ENCODE data around the gene EVI5L. TPM values are rescaled to one million over a fixed set of nuclear protein-coding genes. Genes with fewer than 3 reads are reported as not detected.
"Not testable (repeated sequence)": the region's sequence is repeated elsewhere in the genome, so short reads cannot be mapped to it uniquely, and the experiment has no call there.

EVI5L gene
- total and polyA plus RNA-seq, 2 of the 8 experiments (the other 6 are each of a cell fraction or from before 2014, with no cell fraction given): 7.2 to 11.0 TPM

DNA sequence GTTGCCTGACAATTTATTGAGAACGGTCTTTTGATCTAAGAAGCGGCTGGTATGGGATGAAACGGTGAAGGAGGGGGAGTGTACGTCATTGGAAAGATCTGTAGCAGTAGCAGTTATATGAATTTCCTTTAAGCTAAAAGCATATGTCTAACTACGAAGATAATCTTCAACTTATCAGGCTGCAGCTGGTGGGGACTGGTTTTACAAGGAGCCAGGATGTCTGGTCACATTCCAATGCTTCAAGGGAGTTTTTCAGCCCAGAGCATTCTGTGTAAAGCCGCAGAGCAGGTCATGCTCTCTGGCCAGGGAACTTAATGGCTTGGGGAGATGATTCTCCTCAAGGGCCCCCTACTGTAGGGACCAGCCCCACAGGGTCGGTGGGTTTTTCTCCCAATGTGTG is 37.7 kb upstream of the EVI5L start (continued):
- TF ChIP-seq SRF (IDR thresholded peaks at IDR 0.05; ENCODE audit: low read depth, low read length) (no peak), CEBPB (IDR thresholded peaks at IDR 0.05; ENCODE audit: low read depth, low read length) (no peak), RXRA (IDR thresholded peaks at IDR 0.05; ENCODE audit: insufficient read depth, low read depth, low read length) (no peak), POLR2AphosphoS5 (IDR thresholded peaks at IDR 0.05; ENCODE audit: low read depth, low read length) (no peak), ZNF274 (IDR thresholded peaks at IDR 0.05; ENCODE audit: borderline replicate concordance, extremely low read depth, low read length) (no peak), SP4 (IDR thresholded peaks at IDR 0.05; ENCODE audit: low read length) (no peak)

DNA sequence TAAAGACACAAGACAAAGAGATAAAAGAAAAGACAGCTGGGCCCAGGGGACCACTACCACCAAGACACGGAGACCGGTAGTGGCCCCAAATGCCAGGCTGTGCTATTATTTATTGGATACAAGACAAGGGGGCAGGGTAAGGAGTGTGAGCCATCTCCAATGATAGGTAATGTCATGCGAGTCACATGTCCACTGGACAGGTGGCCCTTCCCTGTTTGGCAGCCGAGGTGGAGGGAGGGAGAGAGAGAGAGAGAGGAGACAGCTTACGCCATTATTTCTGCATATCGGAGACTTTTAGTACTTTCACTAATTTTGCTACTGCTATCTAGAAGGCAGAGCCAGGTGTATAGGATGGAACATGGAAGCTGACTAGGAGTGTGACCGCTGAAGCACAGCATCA is 37.3 kb upstream of the EVI5L start:
- not testable (repeated sequence) for H3K18ac ChIP-seq (ENCODE audit: extremely low read depth, low read length); H3K9me3 ChIP-seq (ENCODE audit: insufficient read depth in 2 of 2, low read depth in 1 of 2, low read length in 1 of 2); H4K20me1 ChIP-seq (replicated peaks in 1 of 2; ENCODE audit: control insufficient read depth in 1 of 2, insufficient read depth in 2 of 2, low read length in 2 of 2); FAIRE-seq; H4K91ac ChIP-seq (replicated peaks; ENCODE audit: insufficient read length, low read length); H3K4me3 ChIP-seq (ENCODE audit: extremely low read depth in 1 of 4, insufficient read depth in 2 of 4, low read depth in 3 of 4, low read length in 4 of 4); H2AK5ac ChIP-seq (ENCODE audit: low read depth, low read length); H3K27ac ChIP-seq (ENCODE audit: low read depth, low read length); H4K5ac ChIP-seq (ENCODE audit: insufficient read length, low read depth, low read length); H2BK15ac ChIP-seq (ENCODE audit: low read length); H3K4me2 ChIP-seq (ENCODE audit: insufficient read depth in 1 of 2, low read depth in 2 of 2, low read length in 2 of 2); H2BK5ac ChIP-seq (ENCODE audit: low read depth, low read length); H3K9ac ChIP-seq (replicated peaks in 1 of 4; ENCODE audit: extremely low read depth in 1 of 4, low read depth in 3 of 4, low read length in 3 of 4); H3K79me1 ChIP-seq (ENCODE audit: low read depth, low read length); H3K23ac ChIP-seq (ENCODE audit: insufficient read length); H2BK20ac ChIP-seq (ENCODE audit: low read length); H3K4ac ChIP-seq (replicated peaks; ENCODE audit: insufficient read length, low read depth, low read length); H3K56ac ChIP-seq (replicated peaks; ENCODE audit: insufficient read length, low read depth, low read length); H3K36me3 ChIP-seq (ENCODE audit: control insufficient read depth in 2 of 4, insufficient read depth in 4 of 4, low read length in 3 of 4); DNase-seq (ENCODE audit: low read depth in 1 of 2, low spot score in 2 of 2); H3K14ac ChIP-seq (ENCODE audit: insufficient read length); H2AFZ ChIP-seq (ENCODE audit: low read length); H3K79me2 ChIP-seq (ENCODE audit: control insufficient read depth in 1 of 2, insufficient read depth in 2 of 2, low read length in 2 of 2); H4K8ac ChIP-seq (ENCODE audit: extremely low read depth, insufficient read depth, low read length); H2BK120ac ChIP-seq (replicated peaks; ENCODE audit: low read depth, low read length); H2BK12ac ChIP-seq (ENCODE audit: low read depth, low read length)
- 90% methylated on average over 7 of the region's 7 CpGs; no CpG with 5 or more reads in 1 of the 2 experiments for WGBS, 2 experiments (ENCODE audit: extremely low coverage in 1 of 2, insufficient coverage in 1 of 2, insufficient read length in 1 of 2, insufficient replicate concordance in 2 of 2, low coverage in 1 of 2, low lambda C conversion rate in 2 of 2, missing lambda C conversion rate in 1 of 2)
- peaks cover 12 to 25% (median 21%) of the 10 kb centered on the region in 4 experiments for H3K27me3 ChIP-seq (replicated peaks in 1 of 4; ENCODE audit: control insufficient read depth in 3 of 4, extremely low read depth in 1 of 4, insufficient read depth in 3 of 4, low read length in 3 of 4)
- ChIA-PET POLR2A (ENCODE audit: partially characterized antibody) (interaction anchor here (0.6 to 1.2 kb wide), 3 partner anchors 21 to 249 kb away, joined by 3 read pairs; partner anchors contain the start of genes PET100 and XAB2), CTCF (ENCODE audit: partially characterized antibody) (interaction anchor here (0.6 kb wide), 3 partner anchors 21 to 127 kb away, joined by 3 read pairs; no protein-coding TSS in a partner anchor)
- H3K4me1 ChIP-seq (replicated peaks in 1 of 4; ENCODE audit: control insufficient read depth in 3 of 4, insufficient read depth in 4 of 4, low read length in 3 of 4): peaks cover 0 to 11% (median 8%) of the 10 kb centered on the region in 4 experiments; a peak in 6 of 7 replicates
- peaks cover 15% of the 10 kb centered on the region for H3K23me2 ChIP-seq (ENCODE audit: low read depth, low read length)
